ENCODE data around the gene ZBTB12.

The ZBTB12 gene

DNA sequence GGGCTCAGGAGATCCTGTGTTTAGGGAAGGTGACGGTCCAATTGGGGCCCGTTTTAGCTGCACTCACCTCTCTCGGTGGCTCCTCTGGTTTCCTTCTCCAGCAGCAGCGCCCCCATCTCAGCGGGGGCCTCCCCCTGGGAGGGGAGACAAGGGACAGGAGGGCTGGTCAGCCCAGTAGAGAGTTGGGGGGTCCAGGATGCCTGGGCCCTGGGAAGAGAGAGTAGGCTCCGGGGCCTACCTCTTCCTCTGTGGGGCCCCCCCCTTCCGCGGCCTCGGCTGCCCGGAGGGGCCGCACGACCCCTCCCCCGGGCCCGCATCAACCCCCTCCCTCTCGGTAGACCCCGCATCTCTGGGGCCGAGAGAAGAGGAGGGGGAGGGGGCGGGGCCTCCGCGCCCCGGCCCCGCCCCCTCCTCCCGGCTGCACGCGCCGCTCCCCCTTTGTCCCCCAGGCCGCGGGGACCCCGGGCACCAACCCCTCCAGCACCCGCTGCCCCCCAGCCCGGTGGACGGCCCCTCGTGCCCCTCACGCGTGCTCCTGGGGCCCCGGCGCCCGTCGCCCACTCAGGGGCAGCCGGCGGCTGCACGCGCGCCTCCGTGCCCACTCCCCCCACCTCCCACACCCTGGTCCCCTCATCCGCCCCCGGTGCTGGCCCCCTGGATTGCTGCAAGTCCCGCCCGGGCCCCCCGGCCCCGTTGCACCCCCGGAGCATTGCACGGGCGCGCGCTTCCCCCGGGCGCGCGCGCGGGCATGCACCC, 4.9 kb downstream of the ZBTB12 start:
- TF ChIP-seq ZNF830 (tag by site-specific recombination; IDR thresholded peaks at IDR 0.05; ENCODE audit: low read depth), result no peak
- TF ChIP-seq FEZF1 (tag by site-specific recombination; IDR thresholded peaks at IDR 0.05), result no peak
- TF ChIP-seq ZBTB26 (tag by site-specific recombination; optimal IDR thresholded peaks at IDR 0.05), result peak; percentile 54
- peak; percentile 81 for TF ChIP-seq ZFHX2 (tag by site-specific recombination; conservative IDR thresholded peaks at IDR 0.05)
- peak; percentile 25; the same call in 1 of the 2 replicates for TF ChIP-seq ZNF398 (tag by site-specific recombination; IDR thresholded peaks at IDR 0.05)
- TF ChIP-seq KLF9 (tag by site-specific recombination; IDR thresholded peaks at IDR 0.05; ENCODE audit: low read depth), result peak; percentile 83
- 0 out of 2 replicates have a peak, but pooled peaks have one; percentile 11 for TF ChIP-seq SP3 (tag by site-specific recombination; IDR thresholded peaks at IDR 0.05)
- no peak for TF ChIP-seq ZNF248 (tag by site-specific recombination; IDR thresholded peaks at IDR 0.05)
- no peak for TF ChIP-seq ZNF792 (tag by site-specific recombination; IDR thresholded peaks at IDR 0.05)
- TF ChIP-seq ZNF37A (tag by site-specific recombination; IDR thresholded peaks at IDR 0.05), result no peak
- TF ChIP-seq ZBTB48 (tag by site-specific recombination; IDR thresholded peaks at IDR 0.05), result peak; percentile 53; the same call in 1 of the 2 replicates
- 0 out of 2 replicates have a peak, but pooled peaks have one; percentile 37 for TF ChIP-seq ZXDB (tag by site-specific recombination; IDR thresholded peaks at IDR 0.05)
- TF ChIP-seq TRIM28 (IDR thresholded peaks at IDR 0.05; ENCODE audit: borderline replicate concordance, low read length), result no peak
- peak; percentile 62 for TF ChIP-seq GLIS1 (tag by site-specific recombination; IDR thresholded peaks at IDR 0.05)
- no peak for TF ChIP-seq ZNF548 (tag by site-specific recombination; IDR thresholded peaks at IDR 0.05)
- TF ChIP-seq, protein P1, sequence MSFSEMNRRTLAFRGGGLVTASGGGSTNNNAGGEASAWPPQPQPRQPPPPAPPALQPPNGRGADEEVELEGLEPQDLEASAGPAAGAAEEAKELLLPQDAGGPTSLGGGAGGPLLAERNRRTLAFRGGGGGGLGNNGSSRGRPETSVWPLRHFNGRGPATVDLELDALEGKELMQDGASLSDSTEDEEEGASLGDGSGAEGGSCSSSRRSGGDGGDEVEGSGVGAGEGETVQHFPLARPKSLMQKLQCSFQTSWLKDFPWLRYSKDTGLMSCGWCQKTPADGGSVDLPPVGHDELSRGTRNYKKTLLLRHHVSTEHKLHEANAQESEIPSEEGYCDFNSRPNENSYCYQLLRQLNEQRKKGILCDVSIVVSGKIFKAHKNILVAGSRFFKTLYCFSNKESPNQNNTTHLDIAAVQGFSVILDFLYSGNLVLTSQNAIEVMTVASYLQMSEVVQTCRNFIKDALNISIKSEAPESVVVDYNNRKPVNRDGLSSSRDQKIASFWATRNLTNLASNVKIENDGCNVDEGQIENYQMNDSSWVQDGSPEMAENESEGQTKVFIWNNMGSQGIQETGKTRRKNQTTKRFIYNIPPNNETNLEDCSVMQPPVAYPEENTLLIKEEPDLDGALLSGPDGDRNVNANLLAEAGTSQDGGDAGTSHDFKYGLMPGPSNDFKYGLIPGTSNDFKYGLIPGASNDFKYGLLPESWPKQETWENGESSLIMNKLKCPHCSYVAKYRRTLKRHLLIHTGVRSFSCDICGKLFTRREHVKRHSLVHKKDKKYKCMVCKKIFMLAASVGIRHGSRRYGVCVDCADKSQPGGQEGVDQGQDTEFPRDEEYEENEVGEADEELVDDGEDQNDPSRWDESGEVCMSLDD (tag by site-specific recombination; IDR thresholded peaks at IDR 0.05), result peak; percentile 26; the same call in 1 of the 2 replicates
- TF ChIP-seq GLIS2 (tag by site-specific recombination; IDR thresholded peaks at IDR 0.05), result peak; percentile 78; the same call in 1 of the 2 replicates
- TF ChIP-seq, protein P2, sequence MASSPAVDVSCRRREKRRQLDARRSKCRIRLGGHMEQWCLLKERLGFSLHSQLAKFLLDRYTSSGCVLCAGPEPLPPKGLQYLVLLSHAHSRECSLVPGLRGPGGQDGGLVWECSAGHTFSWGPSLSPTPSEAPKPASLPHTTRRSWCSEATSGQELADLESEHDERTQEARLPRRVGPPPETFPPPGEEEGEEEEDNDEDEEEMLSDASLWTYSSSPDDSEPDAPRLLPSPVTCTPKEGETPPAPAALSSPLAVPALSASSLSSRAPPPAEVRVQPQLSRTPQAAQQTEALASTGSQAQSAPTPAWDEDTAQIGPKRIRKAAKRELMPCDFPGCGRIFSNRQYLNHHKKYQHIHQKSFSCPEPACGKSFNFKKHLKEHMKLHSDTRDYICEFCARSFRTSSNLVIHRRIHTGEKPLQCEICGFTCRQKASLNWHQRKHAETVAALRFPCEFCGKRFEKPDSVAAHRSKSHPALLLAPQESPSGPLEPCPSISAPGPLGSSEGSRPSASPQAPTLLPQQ (tag by site-specific recombination; IDR thresholded peaks at IDR 0.05), result 0 out of 2 replicates have a peak, but pooled peaks have one; percentile 18
- peak; percentile 58; the same call in 1 of the 2 replicates for TF ChIP-seq PATZ1 (tag by site-specific recombination; IDR thresholded peaks at IDR 0.05)
- TF ChIP-seq ZNF335 (tag by site-specific recombination; conservative IDR thresholded peaks at IDR 0.05), result peak; percentile 64
- TF ChIP-seq ZNF530 (tag by site-specific recombination; IDR thresholded peaks at IDR 0.05; ENCODE audit: low read depth), result no peak
- peak; percentile 68; the same call in 1 of the 2 replicates for TF ChIP-seq PRDM10 (tag by site-specific recombination; IDR thresholded peaks at IDR 0.05)
- peaks cover 6% of the 10 kb centered on the region for H3K4me1 ChIP-seq (ENCODE audit: control insufficient read depth, insufficient read depth, low read length)
- peak overlapping the region; percentile 94 for H3K4me3 ChIP-seq (ENCODE audit: low read depth, low read length)
- H3K9me3 ChIP-seq (ENCODE audit: control insufficient read depth, insufficient read depth, low read depth, low read length), result no peaks in the 10 kb centered on the region
- ChIA-PET CTCF (interaction anchor here (0.6 to 3.4 kb wide), 4 partner anchors 8 to 239 kb away, joined by 3 to 16 read pairs (median 6); no protein-coding TSS in a partner anchor), POLR2A (interaction anchor here (0.9 to 3.1 kb wide), 12 partner anchors 26 to 194 kb away, joined by 3 to 30 read pairs (median 8); partner anchors contain the start of genes ABHD16A, DXO, HSPA1B and LSM2)
- peak overlapping the region; percentile 65 for H3K27ac ChIP-seq (ENCODE audit: extremely low read depth, low read depth, low read length)
- peaks cover 31 to 43% of the 10 kb centered on the region in 2 experiments for H3K36me3 ChIP-seq (ENCODE audit: control insufficient read depth in 2 of 2, insufficient read depth in 1 of 2, low read length in 2 of 2)
